Testis (tissue), 3 donors: Measurements from ENCODE around the gene LRTM2. TPM values are rescaled to one million over a fixed set of nuclear protein-coding genes. Genes with fewer than 3 reads are reported as not detected.

ENCODE experiments used
- DNase-seq: peaks from one replicate; pipeline ENCODE4 v3.0.0-alpha.2; 2019
- H3K27ac ChIP-seq, 2 donors: fragments of 200-600 bp; sonication (generic); one replicate each; pipeline ENCODE4 v1.5.1; 2019
- H3K27me3 ChIP-seq: fragments of 200-600 bp; sonication (generic); one replicate; pipeline ENCODE4 v1.5.1; 2019
- H3K36me3 ChIP-seq: fragments of 200-600 bp; sonication (generic); one replicate; pipeline ENCODE4 v1.5.1; 2017; ENCODE audit warnings: low read depth; ENCODE audit errors: missing control alignments
- H3K4me1 ChIP-seq: fragments of 200-600 bp; sonication (generic); one replicate; pipeline ENCODE4 v1.5.1; 2019
- H3K4me3 ChIP-seq, 2 donors: fragments of 200-600 bp; sonication (generic); one replicate each; pipeline ENCODE4 v1.5.1; 2017 to 2019
- H3K9me3 ChIP-seq: fragments of 200-600 bp; sonication (generic); one replicate; pipeline ENCODE4 v1.5.1; 2017
- POLR2A ChIP-seq: fragments of 450-650 bp; IDR thresholded peaks from one replicate; pipeline ENCODE4 v1.6.1; 2017; ENCODE audit warnings: antibody characterized with exemption, mild to moderate bottlenecking, moderate library complexity
- WGBS, 2 donors: methylation state at CpG; one replicate each; pipeline ENCODE4 v1.1.5; 2018; 5-methylcytosine and 5-hydroxymethylcytosine counted together
- intact Hi-C: fragments of 100-400 bp; cut with DNase I; formaldehyde crosslinking; loops from one replicate; pipeline ENCODE4 v1.15.1; 2023; ENCODE audit warnings: low total_unique reads
- polyA plus RNA-seq: library from polyadenylated mRNA; stranded (reverse); fragments of 350-450 nt; fragmentation: Illumina TruSeq; extraction: RNeasy Lipid Tissue Mini Kit (QIAGEN cat#74804); gene quantifications from one replicate; pipeline ENCODE4 v1.2.3, GENCODE V29; 2014; ENCODE audit warnings: low read depth, low replicate concordance; ENCODE audit not compliant: insufficient read depth
- total RNA-seq, 2 donors: library from RNA; depleted of rRNA; stranded (reverse); fragments of >200 nt; gene quantifications; one replicate each; pipeline ENCODE4 v1.2.3, GENCODE V29; 2016
- TF ChIP-seq, protein P1 (sequence below), 3 experiments: fragments of 450-650 bp in 2 of 3; fragments of 200-600 bp in 1 of 3; sonication (generic) in 1 of 3; IDR thresholded peaks; one replicate each; pipeline ENCODE4 v1.5.1; 2016 to 2019; ENCODE audit warnings: antibody characterized with exemption in 3 of 3, mild to moderate bottlenecking in 2 of 3, moderate library complexity in 1 of 3

LRTM2 gene
- total and polyA plus RNA-seq, 3 donors from 2014 or later: 0.39 to 0.96 (median 0.43) TPM

DNA sequence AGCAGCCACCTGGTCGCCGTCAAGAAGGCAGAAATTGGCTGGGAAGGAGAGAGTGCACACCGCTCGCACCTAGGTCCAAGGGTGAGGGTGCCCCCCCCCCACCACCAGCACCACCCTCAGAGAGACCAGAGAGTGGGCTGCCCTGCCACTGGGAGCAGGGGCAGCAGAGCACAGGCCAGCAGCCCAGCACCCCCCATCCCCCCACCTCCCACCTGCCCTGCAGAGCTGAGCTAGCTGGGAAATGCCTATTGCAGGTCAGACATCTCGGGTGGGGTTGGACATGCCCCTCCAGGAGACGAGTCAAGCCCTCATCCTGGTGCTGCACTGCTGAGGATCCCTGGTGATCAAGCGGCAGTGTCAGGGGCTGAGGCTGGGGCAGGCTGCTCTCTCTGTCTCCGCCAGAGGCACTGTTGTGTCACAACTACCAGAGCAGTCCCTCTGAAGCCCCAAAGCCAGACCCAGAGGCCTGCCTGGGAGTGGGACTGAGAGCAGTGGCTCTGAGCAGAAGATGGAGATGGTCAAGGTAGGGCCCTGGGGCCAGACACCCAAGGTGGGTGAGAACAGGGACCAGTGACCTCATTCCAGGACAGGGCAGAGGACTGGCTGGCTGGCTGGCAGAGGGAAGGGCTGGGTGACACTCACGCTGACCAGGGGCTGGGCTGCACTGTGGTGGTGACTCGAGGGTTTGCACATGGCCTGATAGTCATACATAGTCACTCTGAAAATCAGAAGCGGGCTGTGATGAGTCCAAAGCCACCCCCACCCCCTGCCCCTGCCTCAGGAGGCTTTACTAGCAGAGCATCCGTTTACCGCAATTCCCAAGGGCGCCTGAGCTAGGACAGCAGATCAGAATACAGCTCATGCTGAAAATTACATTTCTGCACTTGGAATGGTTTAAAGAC is 19.7 kb upstream of the LRTM2 start:
- DNase-seq: no peak
- 69 to 73% methylated on average over 10 to 14 of the region's 14 CpGs for WGBS, 2 donors
- H3K4me1 ChIP-seq: peaks cover 2% of the 10 kb centered on the region
- no peaks in the 10 kb centered on the region for H3K36me3 ChIP-seq
- TF ChIP-seq, protein P1, sequence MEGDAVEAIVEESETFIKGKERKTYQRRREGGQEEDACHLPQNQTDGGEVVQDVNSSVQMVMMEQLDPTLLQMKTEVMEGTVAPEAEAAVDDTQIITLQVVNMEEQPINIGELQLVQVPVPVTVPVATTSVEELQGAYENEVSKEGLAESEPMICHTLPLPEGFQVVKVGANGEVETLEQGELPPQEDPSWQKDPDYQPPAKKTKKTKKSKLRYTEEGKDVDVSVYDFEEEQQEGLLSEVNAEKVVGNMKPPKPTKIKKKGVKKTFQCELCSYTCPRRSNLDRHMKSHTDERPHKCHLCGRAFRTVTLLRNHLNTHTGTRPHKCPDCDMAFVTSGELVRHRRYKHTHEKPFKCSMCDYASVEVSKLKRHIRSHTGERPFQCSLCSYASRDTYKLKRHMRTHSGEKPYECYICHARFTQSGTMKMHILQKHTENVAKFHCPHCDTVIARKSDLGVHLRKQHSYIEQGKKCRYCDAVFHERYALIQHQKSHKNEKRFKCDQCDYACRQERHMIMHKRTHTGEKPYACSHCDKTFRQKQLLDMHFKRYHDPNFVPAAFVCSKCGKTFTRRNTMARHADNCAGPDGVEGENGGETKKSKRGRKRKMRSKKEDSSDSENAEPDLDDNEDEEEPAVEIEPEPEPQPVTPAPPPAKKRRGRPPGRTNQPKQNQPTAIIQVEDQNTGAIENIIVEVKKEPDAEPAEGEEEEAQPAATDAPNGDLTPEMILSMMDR (IDR thresholded peaks at IDR 0.05): peak in 1 of 3 experiments; percentile 36
- TF ChIP-seq POLR2A: no peak
- no peaks in the 10 kb centered on the region for H3K9me3 ChIP-seq
- H3K27ac ChIP-seq: no peak overlapping the region
- H3K27me3 ChIP-seq: no peaks in the 10 kb centered on the region
- no peak overlapping the region for H3K4me3 ChIP-seq
- intact Hi-C loops: loop anchor here (10.0 kb wide), 1 partner anchor 234 kb away; no protein-coding TSS in a partner anchor

DNA sequence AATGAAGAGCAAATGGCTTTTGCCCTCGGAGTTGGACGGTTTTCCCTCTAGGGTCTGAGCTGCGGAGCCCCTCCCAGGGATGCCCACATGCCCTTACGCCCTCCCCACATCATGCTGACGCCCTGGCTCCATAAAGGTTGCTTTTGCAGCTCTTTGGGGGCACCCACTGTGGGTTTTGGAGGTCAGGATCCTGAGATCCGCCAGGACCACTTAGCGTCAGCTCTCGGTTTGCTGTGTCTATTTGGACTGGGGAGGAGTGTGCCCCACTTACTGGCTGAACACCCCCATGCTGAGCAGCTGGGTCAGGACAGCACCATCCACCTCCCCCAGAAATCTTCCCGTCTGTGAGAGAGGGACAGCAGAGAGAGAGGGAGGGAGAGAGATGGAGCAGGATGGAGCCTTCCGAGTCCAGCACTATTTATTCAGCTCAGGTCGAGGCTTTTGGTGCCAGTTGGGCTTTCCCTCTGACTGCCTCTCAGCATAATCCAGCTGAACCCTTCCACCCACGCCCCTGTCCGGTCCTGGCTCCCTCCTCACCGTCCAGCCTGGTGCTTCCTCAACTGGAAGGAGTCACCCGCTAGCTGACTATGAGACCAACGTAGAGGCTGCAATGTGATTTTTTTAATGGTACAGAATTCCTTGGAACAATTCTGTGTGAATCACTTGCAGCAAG is 18.9 kb upstream of the LRTM2 start:
- 68 to 78% methylated on average over 9 to 16 of the region's 16 CpGs for whole genome bisulfite sequencing, 2 donors

DNA sequence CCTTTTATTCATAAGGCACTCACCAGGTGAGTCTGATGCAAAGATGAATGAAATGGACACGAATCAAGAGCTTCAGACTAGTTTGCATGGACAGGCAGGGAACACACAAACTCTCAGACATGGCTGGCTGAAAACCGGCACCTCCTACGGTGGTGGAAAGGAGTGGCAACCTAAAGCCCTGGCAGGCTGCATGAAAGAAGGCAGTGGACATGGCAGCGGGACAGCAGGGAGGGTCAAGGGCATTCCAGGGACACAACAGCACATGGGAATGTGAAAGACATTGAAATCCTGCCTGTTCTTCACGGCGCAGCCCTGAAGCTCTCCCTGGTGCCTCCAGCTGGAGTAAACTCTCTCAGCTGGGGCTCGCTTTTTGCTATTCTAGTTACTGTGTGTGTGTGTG is 16.6 kb upstream of the LRTM2 start:
- intact Hi-C loops: loop anchor here (10.0 kb wide), 1 partner anchor 231 kb away; no protein-coding TSS in a partner anchor
- Histone ChIP-seq H3K4me3 (no peak overlapping the region), H3K4me1 (no peaks in the 10 kb centered on the region), H3K36me3 (no peaks in the 10 kb centered on the region), H3K9me3 (no peaks in the 10 kb centered on the region), H3K27ac (no peak overlapping the region), H3K27me3 (no peaks in the 10 kb centered on the region)
- TF ChIP-seq, protein P1 (IDR thresholded peaks at IDR 0.05): no peak
- TF ChIP-seq POLR2A: no peak
- WGBS, 2 donors: 80 to 81% methylated on average over 7 of the region's 7 CpGs
- no peak for DNase-seq

More for the DNA sequence above, 18.9 kb upstream of the LRTM2 start:
- Histone ChIP-seq H3K36me3 (no peaks in the 10 kb centered on the region), H3K27me3 (no peaks in the 10 kb centered on the region), H3K27ac (no peak overlapping the region), H3K9me3 (no peaks in the 10 kb centered on the region), H3K4me3 (no peak overlapping the region), H3K4me1 (no peaks in the 10 kb centered on the region)
- TF ChIP-seq, protein P1 (IDR thresholded peaks at IDR 0.05): no peak
- TF ChIP-seq POLR2A: no peak
- no peak for DNase-seq
- intact Hi-C loops: loop anchor here (10.0 kb wide), 1 partner anchor 233 kb away; no protein-coding TSS in a partner anchor

DNA sequence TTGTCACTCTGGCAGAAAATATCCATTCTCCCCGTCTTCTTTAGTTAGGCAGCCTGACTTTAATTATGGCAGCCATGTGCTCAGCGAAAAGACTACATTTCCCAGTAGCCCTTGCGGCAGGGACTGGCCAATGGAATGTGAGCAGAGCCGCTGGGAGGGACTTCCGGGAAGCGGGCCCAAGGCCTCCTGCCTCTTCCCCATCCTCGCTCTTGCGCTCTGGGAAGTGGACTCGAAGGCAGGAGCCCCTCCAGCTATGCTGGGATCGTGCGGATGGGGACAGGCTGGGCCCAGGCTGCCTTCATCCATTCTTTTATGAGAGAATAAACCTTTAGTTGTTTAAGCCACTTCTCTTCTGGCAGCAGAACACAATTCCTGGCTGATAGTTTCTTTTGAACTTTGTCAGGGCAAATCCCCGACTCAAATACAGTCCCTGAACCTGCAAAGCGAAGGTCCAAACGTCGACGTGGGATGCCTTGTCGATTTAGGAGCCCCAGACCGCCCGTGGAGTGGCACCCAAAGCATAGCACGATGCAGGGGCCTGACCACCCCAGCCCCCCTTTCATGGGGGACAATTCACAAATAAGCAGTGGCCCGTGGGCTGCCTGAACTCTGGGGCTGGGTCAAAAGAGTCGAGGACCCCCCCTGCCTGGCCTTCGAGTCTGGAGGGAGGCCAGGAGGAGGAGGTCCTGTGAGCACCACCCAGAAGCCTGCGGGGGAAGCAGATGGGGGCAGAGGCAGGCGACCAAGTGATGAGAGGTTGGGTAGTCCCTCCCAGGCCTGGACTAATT is 15.6 kb upstream of the LRTM2 start:
- no peaks in the 10 kb centered on the region for H3K9me3 ChIP-seq
- H3K36me3 ChIP-seq: no peaks in the 10 kb centered on the region
- no peak overlapping the region for H3K4me3 ChIP-seq
- no peak overlapping the region for H3K27ac ChIP-seq
- no peak for TF ChIP-seq POLR2A
- TF ChIP-seq, protein P1 (IDR thresholded peaks at IDR 0.05): no peak
- no peaks in the 10 kb centered on the region for H3K4me1 ChIP-seq
- 44 to 56% methylated on average over 23 to 25 of the region's 25 CpGs for WGBS, 2 donors
- peak; percentile 96 for DNase-seq
- H3K27me3 ChIP-seq: no peaks in the 10 kb centered on the region
- intact Hi-C loops: loop anchor here (10.0 kb wide), 1 partner anchor 230 kb away; no protein-coding TSS in a partner anchor
